Ureter (tissue), 1 donor: ENCODE data around the gene ABCF2. TPM values are rescaled to one million over a fixed set of nuclear protein-coding genes. Genes with fewer than 3 reads are reported as not detected.

Experiments used
- DNase-seq: peaks from one replicate; pipeline ENCODE4 v3.0.0-alpha.2; 2020; ENCODE audit warnings: low spot score
- total RNA-seq: library from RNA; stranded (reverse); gene quantifications from one replicate; pipeline ENCODE4 v1.2.4, GENCODE V29; 2023
- donor health status: DM: yes; HTN: yes; CAD: no.

ABCF2 gene
- total RNA-seq, 1 donor from 2014 or later = 33.9 TPM

DNA sequence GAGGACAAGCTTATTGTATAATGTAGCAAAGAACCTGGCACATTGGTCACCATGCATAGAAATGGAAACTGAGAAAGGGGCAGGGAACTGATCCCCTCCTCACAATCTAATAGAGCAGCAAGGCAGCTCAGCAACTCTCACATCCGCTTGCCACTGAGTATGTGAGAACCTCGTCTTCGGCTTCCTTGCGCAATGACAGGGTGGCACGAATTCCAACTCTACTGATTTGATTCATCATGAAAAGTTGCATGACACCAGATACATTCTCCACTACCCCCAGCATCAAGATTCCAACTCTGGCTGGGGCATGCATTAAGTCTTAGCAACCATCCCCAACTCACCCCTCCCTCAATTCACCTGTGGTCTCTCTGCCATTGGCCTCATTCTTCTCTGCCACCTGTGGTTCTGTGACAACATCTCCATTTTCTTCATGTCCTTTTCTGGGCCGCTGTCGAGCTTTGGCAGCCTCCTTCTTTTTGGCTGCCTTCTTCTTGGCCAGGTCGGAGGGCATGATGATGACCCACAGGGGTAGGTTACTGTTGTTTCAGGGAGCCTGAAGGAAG lies 976 bp downstream of the ABCF2 start:
- no peak for DNase-seq

DNA sequence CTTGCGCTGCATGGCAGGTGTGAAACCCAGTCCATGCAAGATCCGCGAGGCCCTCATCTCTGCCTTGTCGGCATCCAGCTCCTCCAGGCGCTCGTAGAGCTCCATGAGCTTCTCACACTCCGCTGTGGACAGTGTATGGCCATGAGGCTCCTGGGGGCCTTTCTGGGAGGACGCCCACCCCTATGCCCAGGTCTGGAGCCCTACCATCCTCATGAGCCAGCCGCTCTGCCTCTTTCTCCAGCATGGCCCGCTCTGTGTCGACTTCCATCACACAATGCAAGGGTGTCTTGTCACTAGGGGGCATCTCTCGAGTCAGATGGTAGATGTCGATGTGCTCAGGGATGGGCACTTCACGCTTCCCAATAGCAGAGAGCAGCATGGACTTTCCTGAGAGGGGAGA lies 3.3 kb downstream of the ABCF2 start:
- no peak for DNase-seq

DNA sequence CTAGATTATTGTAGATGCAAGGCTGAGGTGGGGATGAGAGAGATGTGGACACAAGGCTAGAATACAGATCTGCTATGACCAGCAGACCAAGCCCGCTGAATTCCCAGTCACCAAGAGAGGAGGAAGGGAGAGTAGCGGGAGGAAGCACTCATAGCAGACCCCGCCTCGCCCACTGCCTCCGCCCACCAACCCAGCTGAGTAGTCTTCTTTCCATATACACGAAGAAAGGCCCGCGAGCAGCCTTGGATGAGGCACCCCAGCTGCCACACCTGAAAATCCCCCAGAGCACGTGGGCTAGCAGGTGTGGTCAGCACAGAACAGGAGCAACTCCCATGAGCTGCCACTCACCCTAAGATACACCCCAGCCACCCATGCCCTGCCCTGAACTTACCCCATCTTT lies 8.8 kb downstream of the ABCF2 start:
- DNase-seq = no peak

DNA sequence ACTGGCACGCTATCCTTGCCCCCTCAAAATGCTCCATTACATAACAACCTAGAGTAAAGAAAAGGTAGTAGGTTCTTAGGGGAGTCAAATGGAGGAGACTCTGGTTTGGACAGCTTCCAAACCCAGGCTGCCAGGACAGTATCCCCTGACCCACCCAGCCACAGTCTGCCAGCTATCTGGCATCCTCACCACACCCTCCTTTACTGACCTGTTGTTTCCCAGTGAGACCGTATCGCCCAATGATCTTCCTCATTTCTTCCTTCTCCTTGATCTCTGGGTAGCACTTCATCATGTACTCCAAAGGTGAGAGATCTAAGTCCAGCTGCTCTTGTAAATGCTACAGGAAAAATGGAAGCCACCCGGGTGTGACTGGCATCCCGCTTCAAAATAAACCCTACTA lies 11.6 kb downstream of the ABCF2 start:
- DNase-seq = no peak

DNA sequence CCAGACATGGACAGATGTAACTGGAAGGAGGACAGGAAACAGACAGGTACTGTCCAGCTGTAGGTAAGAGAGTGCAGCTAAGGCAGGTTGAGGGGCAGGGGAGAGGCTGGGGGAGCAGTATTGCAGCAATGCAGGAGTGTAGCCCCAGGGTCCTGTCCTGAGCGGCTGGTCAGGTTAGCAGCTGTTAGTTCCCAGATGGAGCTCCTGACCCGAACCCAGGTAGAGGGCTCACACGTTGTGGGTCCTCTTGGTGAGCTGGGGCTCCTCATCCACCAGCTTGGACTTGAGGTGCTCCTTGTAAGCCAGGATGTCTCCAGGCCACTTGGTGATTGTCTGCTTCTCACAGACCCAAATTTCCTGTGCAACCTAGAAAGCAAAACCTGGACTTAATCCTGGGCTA lies 13.2 kb downstream of the ABCF2 start:
- no peak for DNase-seq

DNA sequence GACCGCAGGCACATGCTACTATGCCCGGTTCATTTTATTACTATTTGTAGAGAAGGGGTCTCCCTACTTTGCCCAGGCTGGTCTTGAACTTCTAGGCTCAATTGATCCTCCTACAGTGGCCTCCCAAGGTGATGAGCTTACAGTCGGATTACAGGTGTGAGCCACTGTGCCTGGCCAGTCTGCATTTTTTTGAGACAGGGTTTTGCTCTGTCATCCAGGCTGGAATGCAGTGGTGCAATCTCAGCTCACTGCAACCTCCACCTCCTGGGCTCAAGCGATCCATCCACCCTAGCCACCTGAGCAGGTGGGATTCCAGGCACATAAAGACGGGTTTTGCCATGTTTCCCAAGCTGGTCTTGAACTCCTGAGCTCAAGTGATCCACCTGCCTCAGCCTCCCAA lies 14.4 kb downstream of the ABCF2 start:
- DNase-seq = no peak

DNA sequence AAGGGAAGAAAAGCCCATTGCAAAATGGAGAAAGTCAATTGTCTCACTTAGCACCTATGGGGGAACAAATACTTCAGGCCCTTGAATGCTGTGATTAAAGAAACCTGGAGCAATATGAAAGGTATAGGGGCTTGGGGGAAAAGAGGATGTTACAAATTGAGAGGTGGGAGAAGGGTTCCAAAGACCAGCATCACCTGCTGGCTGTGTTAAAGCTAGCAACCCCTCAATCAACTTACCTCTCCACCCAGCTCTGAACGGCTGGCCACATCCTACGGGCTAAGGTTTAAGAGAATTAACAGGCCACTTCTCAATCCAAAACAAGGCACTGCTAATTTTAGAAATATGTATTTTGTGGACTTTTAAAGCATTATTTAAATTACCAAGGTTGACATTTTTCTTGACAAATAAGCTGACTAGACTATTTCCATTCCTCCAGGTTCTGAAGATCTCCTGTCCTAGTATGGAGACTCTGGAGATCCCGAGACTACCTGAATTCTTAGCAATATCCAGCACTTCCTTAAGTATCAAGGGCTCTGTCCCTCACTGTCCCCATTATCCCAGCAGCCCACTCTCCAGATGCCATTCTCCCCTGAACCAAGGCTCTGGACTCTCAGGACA lies 15.7 kb downstream of the ABCF2 start:
- no peak for DNase-seq

DNA sequence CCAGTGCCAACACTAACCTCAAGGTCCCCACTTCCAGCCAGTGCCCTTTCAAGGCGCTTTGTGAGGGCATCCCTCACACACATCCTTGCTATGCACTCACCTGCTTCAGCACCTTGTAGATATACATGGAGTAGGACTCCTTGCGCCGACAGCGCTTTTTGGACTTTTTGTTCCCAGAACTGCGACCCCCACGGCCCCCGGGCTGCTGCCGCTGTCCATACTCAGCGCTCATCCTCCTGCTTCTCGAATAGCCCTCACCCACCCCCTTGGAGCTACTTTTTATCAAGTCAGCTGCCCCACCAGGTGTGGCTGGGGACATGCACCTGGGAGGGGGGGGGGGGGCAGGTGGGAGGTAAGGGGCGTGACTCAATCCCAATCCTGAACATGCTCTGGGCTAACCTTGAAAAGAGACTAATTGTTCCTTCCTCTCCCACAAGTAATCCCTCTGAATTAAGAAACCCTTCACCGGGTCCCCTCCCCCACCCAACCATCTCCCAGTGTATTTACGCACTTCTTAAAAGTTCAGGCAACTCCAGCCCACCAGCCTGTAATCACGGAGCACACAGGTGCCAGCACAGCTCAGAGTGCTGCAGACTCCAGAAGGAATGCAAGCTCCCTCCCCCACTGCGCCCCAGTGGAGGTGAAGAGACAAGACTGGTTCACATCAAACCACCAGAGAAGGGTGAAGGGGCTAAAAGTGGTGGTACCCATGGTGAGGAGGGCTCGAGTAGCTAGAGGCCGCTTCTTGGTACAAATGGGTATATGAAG lies 16.7 kb downstream of the ABCF2 start, which contains the start of gene H2BK1:
H2BK1 (minus strand) TSS at position 402 of the 768 bp plus-strand sequence; CDS start at position 232, 170 bp downstream.
- no peak for DNase-seq

DNA sequence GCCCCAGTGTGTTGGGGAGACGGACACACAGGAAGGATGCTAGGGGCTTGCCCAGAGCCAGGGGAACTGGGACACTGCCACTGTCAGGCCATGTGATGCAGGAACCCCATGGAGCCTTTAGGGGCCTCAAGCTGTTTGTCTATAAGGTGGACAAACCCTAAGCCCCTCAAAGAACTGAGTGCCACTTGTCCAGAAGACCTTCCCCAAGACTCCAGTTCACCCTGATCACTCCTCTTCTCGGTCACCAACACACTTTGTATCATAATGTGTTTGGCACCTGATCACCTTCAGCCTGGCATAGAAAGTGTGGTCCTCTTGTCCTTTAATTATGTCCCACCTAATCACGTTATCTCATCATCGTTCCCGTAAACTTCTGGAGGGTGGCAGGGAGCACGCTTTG lies 17.4 kb downstream of the ABCF2 start:
- no peak for DNase-seq

DNA sequence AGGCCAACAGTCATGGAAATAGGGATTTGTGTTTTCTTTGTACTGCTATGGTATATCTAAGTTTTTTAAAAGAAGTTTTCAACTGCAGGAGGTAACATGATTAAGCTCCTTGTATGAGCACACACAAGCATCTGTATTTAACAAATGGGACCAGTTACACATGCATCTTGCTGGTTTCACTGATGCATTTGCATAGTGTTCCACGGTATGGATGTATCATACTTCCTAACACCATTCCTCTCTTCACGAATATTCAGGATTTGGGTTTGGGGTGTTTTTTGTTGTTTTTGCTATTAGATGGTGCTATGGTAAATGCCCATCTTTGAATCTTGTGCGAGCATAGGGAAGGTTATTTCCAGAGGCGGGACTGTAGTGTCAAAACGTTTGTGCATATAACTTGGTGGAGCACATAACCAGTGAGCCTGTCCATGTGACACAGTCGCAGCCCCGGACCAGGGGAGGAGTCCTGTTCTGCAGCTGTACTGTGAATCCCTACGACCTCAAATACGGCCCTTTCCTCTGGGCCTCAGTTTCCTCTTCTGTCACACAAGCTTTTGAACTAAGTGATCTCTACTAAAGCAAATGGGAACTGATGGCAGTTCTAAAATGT lies 18.6 kb downstream of the ABCF2 start:
- no peak for DNase-seq

DNA sequence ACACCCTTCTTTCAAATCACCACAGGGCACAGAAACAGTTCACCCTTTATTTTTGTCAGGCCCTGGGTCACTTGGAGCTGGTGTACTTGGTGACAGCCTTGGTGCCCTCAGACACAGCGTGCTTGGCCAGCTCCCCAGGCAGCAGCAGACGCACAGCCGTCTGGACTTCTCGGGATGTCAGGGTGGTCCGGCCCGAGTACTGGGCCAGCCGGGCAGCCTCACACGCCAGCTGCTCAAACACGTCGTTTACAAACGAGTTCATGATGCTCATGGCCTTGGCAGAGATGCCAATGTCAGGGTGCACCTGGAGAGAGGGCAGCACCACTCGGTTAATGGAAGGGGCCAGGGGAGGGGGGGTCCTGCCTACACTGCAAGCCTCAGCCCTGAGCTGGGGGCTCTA lies 19.2 kb downstream of the ABCF2 start:
- no peak for DNase-seq

DNA sequence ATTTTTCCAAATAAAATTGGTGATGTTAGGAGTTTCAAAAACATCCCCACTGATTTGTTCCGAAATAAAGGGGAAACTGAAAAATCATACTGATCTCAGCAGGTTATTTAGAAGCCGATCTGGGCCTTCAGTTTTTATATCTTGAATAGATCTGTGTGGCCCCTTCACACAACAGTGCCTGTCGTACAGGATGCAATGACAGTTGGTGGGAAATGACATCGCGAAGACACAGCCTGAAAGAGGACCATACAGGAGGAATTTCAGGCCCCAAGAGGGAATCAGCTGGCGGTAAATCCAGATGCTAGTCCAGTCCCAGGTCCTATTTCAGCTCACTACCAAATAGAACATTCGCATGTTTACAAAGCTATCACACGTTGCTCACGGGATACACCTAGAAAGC lies 19.7 kb downstream of the ABCF2 start:
- no peak for DNase-seq

DNA sequence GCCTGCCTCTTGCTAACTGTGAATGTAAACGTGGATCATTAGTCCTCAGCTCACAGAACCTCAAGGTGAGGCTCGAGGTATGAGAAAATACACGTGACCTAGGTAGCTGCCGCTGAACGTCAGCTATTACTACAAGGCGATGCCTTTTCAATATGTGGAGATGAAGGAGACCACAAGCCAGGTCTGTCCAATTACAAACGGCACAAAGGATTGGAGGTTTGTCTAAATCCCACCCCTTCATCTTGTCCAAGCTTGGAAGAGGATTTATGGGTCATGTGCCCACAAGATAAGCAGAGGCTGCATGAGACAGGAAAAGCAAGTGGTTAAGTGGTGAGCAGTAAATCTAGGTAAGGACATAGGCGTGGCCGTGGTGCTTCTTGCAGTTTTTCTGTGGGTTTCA lies 20.1 kb downstream of the ABCF2 start:
- DNase-seq = no peak

DNA sequence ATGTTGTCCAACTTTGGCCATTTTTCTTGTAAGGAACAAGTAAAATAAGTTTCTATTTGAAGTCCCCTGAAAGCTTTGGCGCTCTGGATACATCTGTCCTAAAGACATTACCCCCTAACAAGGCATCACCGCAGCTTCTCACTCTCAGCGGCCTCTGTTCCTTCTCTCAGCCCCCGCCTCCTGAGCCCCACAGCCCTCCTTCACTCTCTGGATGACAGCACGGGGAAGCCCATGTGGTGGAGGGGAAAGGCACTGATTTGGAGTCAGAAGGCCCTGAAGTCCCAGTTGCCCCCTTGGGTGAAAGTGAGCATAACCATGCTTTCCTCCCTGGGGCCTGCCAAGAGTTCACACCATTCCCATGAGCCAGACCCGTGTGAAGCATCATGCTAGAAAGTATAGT lies 21.3 kb downstream of the ABCF2 start:
- no peak for DNase-seq

DNA sequence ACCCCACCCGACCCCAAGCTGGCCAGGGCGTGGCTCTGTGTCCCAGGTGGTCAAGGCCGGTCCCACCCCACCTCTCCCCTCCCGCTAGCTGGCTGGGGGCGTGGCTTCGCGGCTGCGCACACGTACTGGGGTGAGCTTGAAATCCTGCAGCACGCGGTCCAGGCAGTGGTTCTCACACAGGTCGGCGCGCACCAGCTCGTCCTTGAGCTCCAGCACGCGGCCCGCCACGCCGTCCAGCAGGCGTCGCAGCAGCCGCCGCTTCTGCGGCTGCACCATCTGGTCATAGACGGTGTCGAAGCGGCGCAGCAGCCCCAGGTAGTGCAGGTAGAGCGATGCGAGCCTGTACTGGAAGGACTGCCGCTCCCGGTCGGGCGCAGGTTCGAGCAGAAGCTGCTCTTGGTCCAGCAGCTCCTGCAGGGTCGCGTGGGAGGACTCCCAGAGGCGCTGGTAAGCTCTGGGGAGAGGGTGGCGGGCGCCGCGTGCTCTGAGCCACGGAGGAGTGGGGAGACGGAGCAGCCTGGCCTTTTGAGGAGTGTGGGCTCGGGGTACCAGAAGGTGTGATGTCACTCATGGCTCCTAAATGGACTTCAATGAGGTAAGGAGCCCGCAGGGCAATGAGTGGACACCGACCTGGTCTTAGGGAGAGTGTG lies 22.5 kb downstream of the ABCF2 start:
- DNase-seq = no peak

DNA sequence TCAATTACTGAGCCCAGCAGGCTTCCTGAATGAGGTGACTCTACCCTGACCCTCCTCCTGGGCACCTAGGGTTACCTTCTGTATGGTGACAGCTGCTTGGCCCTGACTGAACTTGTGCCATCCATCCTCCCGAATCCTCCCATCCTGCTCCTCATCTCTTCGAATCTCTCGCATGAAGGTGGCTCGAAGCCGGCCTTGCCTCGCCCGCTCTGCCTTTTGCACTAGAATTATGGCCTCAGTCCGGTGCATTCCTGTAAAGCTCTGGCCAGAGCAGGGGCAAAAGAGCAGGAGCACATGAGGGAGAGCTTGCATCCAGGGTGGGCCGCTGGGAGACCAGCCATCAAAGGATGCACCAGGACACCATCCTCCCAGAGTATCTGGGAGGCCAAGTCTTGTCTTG lies 24.2 kb downstream of the ABCF2 start:
- no peak for DNase-seq

DNA sequence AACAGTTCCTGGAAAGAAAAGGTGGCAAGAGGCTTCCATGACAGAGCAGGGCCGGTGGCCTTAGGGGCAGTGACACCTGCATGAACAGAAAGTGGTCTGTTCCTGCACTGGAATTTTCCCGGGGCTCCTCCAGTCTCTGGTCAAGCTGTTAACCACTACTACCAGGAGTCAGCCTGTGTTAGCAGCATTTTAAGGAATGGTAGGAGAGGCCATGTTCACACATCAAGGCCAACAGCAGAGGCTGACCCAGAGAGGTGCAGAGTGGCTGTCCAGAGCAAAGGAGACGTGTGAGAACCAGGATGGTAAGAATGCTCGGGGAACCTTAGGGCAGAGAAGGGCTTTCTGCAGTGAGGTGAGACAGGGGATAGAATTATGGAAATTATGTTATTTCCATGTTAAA lies 25.3 kb downstream of the ABCF2 start:
- no peak for DNase-seq

DNA sequence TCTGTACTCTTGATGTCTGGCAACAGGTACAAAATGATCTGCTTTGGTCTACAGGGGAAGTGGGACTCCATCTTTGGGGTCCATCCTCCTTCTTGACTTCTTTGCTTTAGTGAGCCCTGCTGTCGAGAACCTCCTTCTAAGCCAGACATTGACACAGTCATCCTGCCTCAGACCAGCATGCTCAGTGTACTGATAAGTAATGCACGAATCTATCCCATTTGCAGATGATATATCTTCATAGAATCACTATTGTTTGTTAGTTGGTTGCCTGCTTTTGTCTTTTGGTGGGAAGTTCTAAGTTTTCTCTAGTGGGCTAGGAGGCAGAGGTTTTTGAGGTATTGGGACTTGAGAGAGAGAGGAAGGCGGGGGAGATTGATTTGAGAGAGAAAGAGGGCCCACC lies 25.7 kb downstream of the ABCF2 start:
- DNase-seq = no peak

DNA sequence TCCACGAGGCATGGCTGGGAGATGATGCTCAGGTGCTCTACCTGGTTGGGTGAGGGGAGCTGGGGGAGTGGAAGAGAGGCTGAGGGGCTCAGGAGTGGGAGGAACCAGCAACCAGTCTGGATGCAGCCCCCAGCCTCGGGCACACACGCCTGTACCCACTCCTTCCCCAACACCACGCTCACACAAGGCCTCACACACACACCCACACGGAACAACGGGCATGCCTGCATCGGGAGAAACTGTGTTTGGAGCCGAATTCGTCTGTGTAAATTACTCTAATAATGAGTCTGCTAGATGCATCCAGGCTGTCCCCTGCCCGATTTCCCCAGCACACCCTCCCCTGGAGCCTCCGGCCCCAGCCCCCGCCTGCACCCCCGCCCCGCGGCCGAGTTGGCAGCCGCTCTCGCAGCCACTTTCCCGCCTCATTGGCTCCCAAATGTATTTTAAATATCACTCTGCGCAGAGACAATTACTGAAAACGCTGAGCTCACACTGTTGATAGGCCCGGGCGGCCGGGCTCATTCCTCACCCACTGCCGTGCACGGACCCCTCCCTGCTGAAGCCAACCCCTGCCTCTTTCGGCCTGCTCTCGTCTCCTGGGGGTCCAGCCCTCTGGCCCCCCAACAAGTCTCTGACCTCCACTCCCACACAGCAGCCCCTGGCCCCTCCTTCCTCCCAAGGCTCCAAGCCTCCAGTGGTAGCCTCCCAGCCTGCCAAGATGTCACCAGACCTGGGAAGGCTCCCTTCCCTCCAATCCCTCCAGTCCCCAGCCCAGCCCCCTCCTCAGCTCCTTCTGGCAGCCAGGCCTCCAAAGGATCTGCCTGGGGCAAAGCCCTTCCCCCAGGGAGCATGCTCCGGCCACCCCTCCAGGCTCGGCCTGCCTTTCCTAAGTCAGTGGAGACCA lies 27.8 kb downstream of the ABCF2 start:
- no peak for DNase-seq

DNA sequence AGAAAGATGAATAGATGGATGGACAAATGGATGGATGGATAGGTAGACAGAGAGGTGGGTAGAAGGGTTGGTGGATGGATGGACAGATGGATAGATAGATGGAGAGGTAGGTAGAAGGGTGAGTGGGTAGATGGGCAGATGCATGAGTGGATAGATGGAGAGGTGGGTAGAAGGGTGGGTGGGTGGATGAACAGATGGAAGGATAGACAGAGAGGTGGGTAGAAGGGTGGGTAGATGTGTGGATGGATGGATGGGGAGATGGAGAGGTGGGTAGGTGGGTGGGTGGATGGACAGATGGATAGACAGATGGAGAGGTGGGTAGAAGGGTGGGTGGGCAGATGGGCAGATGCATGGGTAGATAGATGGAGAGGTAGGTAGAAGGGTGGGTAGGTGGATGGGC lies 29.1 kb downstream of the ABCF2 start:
- DNase-seq = no peak
